HepG2 (cell line): ENCODE data around the gene TENT5A. TPM values are rescaled to one million over a fixed set of nuclear protein-coding genes. Genes with fewer than 3 reads are reported as not detected.

Source experiments
- ATF5 ChIP-seq: sonication (generic); formaldehyde crosslinking; IDR thresholded peaks from 2 replicates; pipeline ENCODE4 v1.4.0; 2020; ENCODE audit warnings: mild to moderate bottlenecking, low read depth, missing genetic modification reagents
- DMAP1 ChIP-seq: IDR thresholded peaks from 2 replicates; pipeline ENCODE4 v1.6.1; 2016
- DNMT3B ChIP-seq: conservative IDR thresholded peaks from 2 replicates; pipeline ENCODE4 v1.6.1; 2016; ENCODE audit warnings: missing biosample characterization, control low read depth
- EEA1 ChIP-seq: sonication (generic); formaldehyde crosslinking; IDR thresholded peaks from 2 replicates; pipeline ENCODE4 v1.5.1; 2020; ENCODE audit warnings: mild to moderate bottlenecking, missing genetic modification reagents, borderline replicate concordance
- ETS1 ChIP-seq: sonication (generic); formaldehyde crosslinking; IDR thresholded peaks from 2 replicates; pipeline ENCODE4 v1.4.0; 2020; ENCODE audit warnings: missing genetic modification reagents
- HDAC6 ChIP-seq: fragments of 200-600 bp; sonication (generic); IDR thresholded peaks from 2 replicates; pipeline ENCODE4 v1.7.0; 2017; ENCODE audit warnings: mild to moderate bottlenecking, antibody characterized with exemption, low read length, low read depth
- IKZF5 ChIP-seq: IDR thresholded peaks from 2 replicates; pipeline ENCODE4 v1.6.1; 2018; ENCODE audit warnings: missing genetic modification reagents, mild to moderate bottlenecking, missing compliant biosample characterization
- MXI1 ChIP-seq: IDR thresholded peaks from 3 replicates; pipeline ENCODE4 v1.6.1; 2012; ENCODE audit warnings: low read depth, low read length, inconsistent platforms, borderline replicate concordance
- RBM22 ChIP-seq: fragments of 200-400 bp; formaldehyde crosslinking; optimal IDR thresholded peaks from 2 replicates; pipeline ENCODE3; 2017; ENCODE audit warnings: mild to moderate bottlenecking, low read length, moderate library complexity
- RNF219 ChIP-seq: sonication (generic); formaldehyde crosslinking; IDR thresholded peaks from 2 replicates; pipeline ENCODE4 v1.5.0; 2020; ENCODE audit warnings: mild to moderate bottlenecking, missing genetic modification reagents
- SNAI1 ChIP-seq: sonication (generic); formaldehyde crosslinking; IDR thresholded peaks from 2 replicates; pipeline ENCODE4 v1.5.0; 2020; ENCODE audit warnings: mild to moderate bottlenecking, missing genetic modification reagents, borderline replicate concordance
- TCF7L2 ChIP-seq: IDR thresholded peaks from 2 replicates; pipeline ENCODE4 v1.6.1; 2011; ENCODE audit warnings: mild to moderate bottlenecking, low read depth, low read length, moderate library complexity
- YY1 ChIP-seq: IDR thresholded peaks from 2 replicates; pipeline ENCODE4 v1.6.1; 2011; ENCODE audit warnings: low read length, low read depth, moderate library complexity, mild to moderate bottlenecking; ENCODE audit not compliant: insufficient read depth, insufficient replicate concordance
- ZBTB49 ChIP-seq: sonication (generic); formaldehyde crosslinking; IDR thresholded peaks from 2 replicates; pipeline ENCODE4 v1.4.0; 2020; ENCODE audit warnings: missing genetic modification reagents, borderline replicate concordance
- ZNF274 ChIP-seq: sonication (generic); formaldehyde crosslinking; IDR thresholded peaks from 2 replicates; pipeline ENCODE4 v1.5.1; 2020; ENCODE audit warnings: mild to moderate bottlenecking, missing genetic modification reagents
- ZNF441 ChIP-seq: sonication (generic); formaldehyde crosslinking; IDR thresholded peaks from 2 replicates; pipeline ENCODE4 v1.7.0; 2021; ENCODE audit warnings: missing genetic modification reagents, borderline replicate concordance
- ZNF512 ChIP-seq: sonication (generic); formaldehyde crosslinking; IDR thresholded peaks from 2 replicates; pipeline ENCODE4 v1.4.0; 2020; ENCODE audit warnings: mild to moderate bottlenecking, missing genetic modification reagents
- ZNF552 ChIP-seq: sonication (generic); formaldehyde crosslinking; IDR thresholded peaks from 2 replicates; pipeline ENCODE4 v1.9.0; 2022; ENCODE audit warnings: missing genetic modification reagents, mild to moderate bottlenecking, borderline replicate concordance
- ZNF777 ChIP-seq: sonication (generic); formaldehyde crosslinking; IDR thresholded peaks from 2 replicates; pipeline ENCODE4 v1.4.0; 2020; ENCODE audit warnings: missing genetic modification reagents
- polyA plus RNA-seq, 8 experiments: library from polyadenylated mRNA; depleted of rRNA in 3 of 8; stranded (reverse) in 7 of 8; unstranded in 1 of 8; fragments of >200 nt; fragmentation: Illumina TruSeq in 4 of 8; extraction: Trizol in 4 of 8; gene quantifications; 2 replicates each; pipeline versions ENCODE4 v1.2.1 to v1.2.3, GENCODE V29; 2011 to 2016; ENCODE audit warnings: low read depth in 4 of 8, missing spikeins in 1 of 8, mixed read lengths in 1 of 8; ENCODE audit not compliant: insufficient read depth in 1 of 8
- total RNA-seq, 5 experiments: library from RNA; depleted of rRNA; stranded (reverse); fragments of >200 nt; fragmentation: Illumina TruSeq; extraction: Trizol; gene quantifications; 2 replicates each; pipeline ENCODE4 v1.2.3, GENCODE V29; 2016; ENCODE audit warnings: low read depth in 1 of 5

TENT5A gene
- total and polyA plus RNA-seq, 2 of the 13 experiments (the other 11 are each of a cell fraction or from before 2014, with no cell fraction given) = 8.0 to 13.8 TPM

GRCh38 chr6:81752921-81753710, 635 bp upstream of the TENT5A start (continued):
- TF ChIP-seq MXI1 (no peak), ZNF441 (CRISPR knock-in tag) (no peak; the same call in 1 of the 2 replicates), ZBTB49 (CRISPR knock-in tag) (no peak), DMAP1 (CRISPR knock-in tag) (peak; percentile 33; the same call in 1 of the 2 replicates), RNF219 (CRISPR knock-in tag) (no peak), EEA1 (CRISPR knock-in tag) (no peak; the same call in 1 of the 2 replicates), RBM22 (no peak), ATF5 (CRISPR knock-in tag) (peak; percentile 76; the same call in 1 of the 2 replicates), SNAI1 (peak; percentile 31; the same call in 1 of the 2 replicates), ZNF512 (no peak), HDAC6 (no peak), ZNF777 (CRISPR knock-in tag) (no peak), ZNF274 (CRISPR knock-in tag) (no peak; the same call in 1 of the 2 replicates), IKZF5 (CRISPR knock-in tag) (peak; percentile 37), DNMT3B (no peak), ZNF552 (CRISPR knock-in tag) (no peak; the same call in 1 of the 2 replicates), ETS1 (CRISPR knock-in tag) (no peak), YY1 (peak; percentile 68), TCF7L2 (no peak)
